GM23338 (cell line): Measurements from ENCODE around the gene NUP107. TPM values are rescaled to one million over a fixed set of nuclear protein-coding genes. Genes with fewer than 3 reads are reported as not detected.

Experiments used
- ATAC-seq: fragments of 200-7000 bp; cut with Tn5 transposase; 3 replicates; pipeline ENCODE4 v1.9.1; 2020
- DNase-seq: peaks from one replicate; pipeline ENCODE4 v3.0.0-alpha.2; 2015; ENCODE audit warnings: low spot score
- H2AFZ ChIP-seq: fragments of 200-600 bp; sonication (generic); 2 replicates; pipeline ENCODE4 v1.8.0; 2016; ENCODE audit warnings: antibody characterized with exemption, mild to moderate bottlenecking, moderate library complexity
- H3F3A ChIP-seq: fragments of 200-600 bp; sonication (generic); replicated peaks from 2 replicates; pipeline ENCODE4 v1.8.0; 2017; ENCODE audit warnings: antibody characterized with exemption, mixed run types, low read depth
- H3K27ac ChIP-seq: fragments of 200-600 bp; sonication (generic); 2 replicates; pipeline ENCODE4 v1.6.1; 2016; ENCODE audit warnings: low read depth
- H3K27me3 ChIP-seq: fragments of 200-600 bp; sonication (generic); 2 replicates; pipeline ENCODE4 v1.8.0; 2016; ENCODE audit warnings: mild to moderate bottlenecking, mixed run types, moderate library complexity; ENCODE audit not compliant: insufficient read depth
- H3K36me3 ChIP-seq: fragments of 200-600 bp; sonication (generic); 2 replicates; pipeline ENCODE4 v1.8.0; 2016; ENCODE audit warnings: mild to moderate bottlenecking; ENCODE audit not compliant: insufficient read depth
- H3K4me1 ChIP-seq: fragments of 200-600 bp; sonication (generic); 2 replicates; pipeline ENCODE4 v1.8.0; 2016; ENCODE audit warnings: mild to moderate bottlenecking, moderate library complexity; ENCODE audit not compliant: insufficient read depth
- H3K4me2 ChIP-seq: fragments of 200-600 bp; sonication (generic); 2 replicates; pipeline ENCODE4 v1.7.1; 2017; ENCODE audit warnings: mixed run types
- H3K4me3 ChIP-seq: fragments of 200-600 bp; sonication (generic); 2 replicates; pipeline ENCODE4 v1.6.1; 2016; ENCODE audit warnings: mixed run types
- H3K79me2 ChIP-seq: fragments of 200-600 bp; sonication (generic); replicated peaks from 2 replicates; pipeline ENCODE4 v1.8.0; 2017; ENCODE audit warnings: mild to moderate bottlenecking; ENCODE audit not compliant: insufficient read depth
- H3K9me2 ChIP-seq: fragments of 200-600 bp; sonication (generic); 2 replicates; pipeline ENCODE4 v1.8.0; 2017; ENCODE audit not compliant: insufficient read depth
- H4K20me1 ChIP-seq: fragments of 200-600 bp; sonication (generic); replicated peaks from 2 replicates; pipeline ENCODE4 v1.8.0; 2017; ENCODE audit warnings: mild to moderate bottlenecking; ENCODE audit not compliant: insufficient read depth
- H3K27ac Mint-ChIP-seq: 2 replicates; pipeline ENCODE4 v1.8.0; 2020; ENCODE audit warnings: inconsistent platforms, mild to moderate bottlenecking, moderate library complexity, mixed read lengths
- H3K27me3 Mint-ChIP-seq: 3 replicates; pipeline ENCODE4 v1.8.0; 2022; ENCODE audit warnings: low read depth, mild to moderate bottlenecking, moderate library complexity, mixed read lengths, inconsistent platforms; ENCODE audit not compliant: insufficient read depth, poor library complexity
- H3K36me3 Mint-ChIP-seq: 3 replicates; pipeline ENCODE4 v1.8.0; 2021; ENCODE audit warnings: low read depth, mild to moderate bottlenecking, inconsistent platforms, moderate library complexity, mixed read lengths
- H3K4me1 Mint-ChIP-seq: 3 replicates; pipeline ENCODE4 v1.8.0; 2020; ENCODE audit warnings: mild to moderate bottlenecking, inconsistent platforms, mixed read lengths
- H3K4me3 Mint-ChIP-seq: 3 replicates; pipeline ENCODE4 v1.8.0; 2021; ENCODE audit warnings: moderate library complexity, mild to moderate bottlenecking, inconsistent platforms, mixed read lengths
- H3K9me3 Mint-ChIP-seq: 3 replicates; pipeline ENCODE4 v1.8.0; 2020; ENCODE audit warnings: moderate library complexity, mild to moderate bottlenecking, inconsistent platforms, mixed read lengths
- CREB1 ChIP-seq: fragments of 250-450 bp; sonication (Bioruptor Pico); IDR thresholded peaks from 2 replicates; pipeline ENCODE4 v1.5.0; 2020; ENCODE audit warnings: low read depth, mild to moderate bottlenecking, moderate library complexity
- EZH2 ChIP-seq: fragments of 200-600 bp; sonication (generic); IDR thresholded peaks from one replicate; pipeline ENCODE4 v1.8.0; 2017; ENCODE audit warnings: antibody characterized with exemption, mild to moderate bottlenecking, low read depth; ENCODE audit not compliant: unreplicated experiment
- EZH2phosphoT487 ChIP-seq: fragments of 200-600 bp; sonication (generic); IDR thresholded peaks from one replicate; pipeline ENCODE4 v1.8.1; 2018; ENCODE audit warnings: antibody characterized with exemption; ENCODE audit not compliant: unreplicated experiment
- JUNB ChIP-seq: IDR thresholded peaks from one replicate; pipeline ENCODE4 v1.6.1; 2016; ENCODE audit warnings: antibody characterized with exemption; ENCODE audit not compliant: unreplicated experiment
- NANOG ChIP-seq: IDR thresholded peaks from 2 replicates; pipeline ENCODE4 v1.6.1; 2016; ENCODE audit warnings: antibody characterized with exemption, borderline replicate concordance
- POLR2AphosphoS5 ChIP-seq: IDR thresholded peaks from 2 replicates; pipeline ENCODE4 v1.6.1; 2016; ENCODE audit warnings: antibody characterized with exemption, low read depth
- STAT1 ChIP-seq: IDR thresholded peaks from one replicate; pipeline ENCODE4 v1.6.1; 2016; ENCODE audit warnings: antibody characterized with exemption; ENCODE audit not compliant: unreplicated experiment
- ZNF114 ChIP-seq: fragments of 250-450 bp; sonication (Bioruptor Pico); IDR thresholded peaks from 2 replicates; pipeline ENCODE4 v1.5.0; 2020; ENCODE audit warnings: mild to moderate bottlenecking, moderate library complexity
- ZNF331 ChIP-seq: fragments of 250-450 bp; sonication (Bioruptor Pico); IDR thresholded peaks from 2 replicates; pipeline ENCODE4 v1.5.0; 2020; ENCODE audit warnings: low read depth, mild to moderate bottlenecking, moderate library complexity
- polyA plus RNA-seq: library from polyadenylated mRNA; unstranded; fragments of >200 nt; fragmentation: Nextera tagmentation; extraction: Ambion mirVana; gene quantifications from 2 replicates; pipeline ENCODE4 v1.2.1, GENCODE V29; 2016
- total RNA-seq: library from RNA; depleted of rRNA; stranded (reverse); fragments of >200 nt; shearing (Covaris generic); gene quantifications from 2 replicates; pipeline ENCODE4 v1.2.3, GENCODE V29; 2014
- TF ChIP-seq, protein P1 (sequence below): fragments of 250-450 bp; sonication (Bioruptor Pico); IDR thresholded peaks from 2 replicates; pipeline ENCODE4 v1.5.0; 2020; ENCODE audit warnings: mild to moderate bottlenecking, moderate library complexity
- TF ChIP-seq, protein P2 (sequence below): IDR thresholded peaks from 2 replicates; pipeline ENCODE4 v1.6.1; 2016; ENCODE audit warnings: antibody characterized with exemption
- TF ChIP-seq, protein P3 (sequence below): IDR thresholded peaks from one replicate; pipeline ENCODE4 v1.6.1; 2018; ENCODE audit warnings: antibody characterized with exemption; ENCODE audit not compliant: unreplicated experiment
- TF ChIP-seq, protein P4 (sequence below), 2 experiments: fragments of 200-600 bp in 1 of 2; sonication (generic) in 1 of 2; conservative IDR thresholded peaks; 2 replicates each; pipeline versions ENCODE4 v1.5.1 to v1.6.1; 2016 to 2017; ENCODE audit warnings: antibody characterized with exemption in 2 of 2, low read depth in 2 of 2, mild to moderate bottlenecking in 2 of 2, moderate library complexity in 1 of 2

Gene NUP107
- total and polyA plus RNA-seq, 2 experiments from 2014 or later, result 123 to 152 TPM

DNA sequence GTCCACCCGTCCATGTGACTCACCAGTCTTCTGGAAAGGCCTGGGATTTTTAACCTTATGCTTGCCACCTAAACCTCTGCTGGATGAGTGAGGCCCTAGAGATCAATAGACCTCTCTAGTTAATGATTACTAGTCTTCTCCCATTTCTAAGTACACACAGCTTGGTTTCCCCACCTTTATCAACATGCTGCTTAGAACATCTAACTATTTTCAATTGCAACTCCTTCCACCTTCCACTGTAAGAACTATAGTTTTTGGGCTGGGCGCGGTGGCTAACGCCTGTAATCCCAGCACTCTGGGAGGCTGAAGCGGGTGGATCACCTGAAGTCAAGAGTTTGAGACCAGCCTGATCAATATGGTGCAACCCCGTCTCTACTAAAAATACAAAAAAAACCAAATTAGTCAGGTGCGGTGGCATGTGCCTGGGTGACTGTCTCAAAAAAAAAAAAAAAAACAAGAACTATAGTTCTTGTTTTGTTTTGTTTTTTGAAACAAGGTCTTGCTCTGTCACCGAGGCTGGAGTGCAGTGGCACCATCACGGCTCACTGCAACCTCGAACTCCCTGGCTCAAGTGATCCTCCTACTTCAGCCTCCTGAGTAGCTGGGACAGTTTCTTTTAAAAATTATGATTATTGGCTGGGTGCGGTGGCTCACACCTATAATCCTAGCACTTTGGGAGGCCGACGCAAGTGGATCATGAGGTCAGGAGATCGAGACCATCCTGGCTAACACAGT is 102.5 kb downstream of the NUP107 start:
- Histone ChIP-seq H3K9me2 (no peaks in the 10 kb centered on the region; the same call in 1 of the 2 replicates), H3K27me3 (no peaks in the 10 kb centered on the region), H3K4me1 (no peaks in the 10 kb centered on the region), H3K36me3 (no peaks in the 10 kb centered on the region), H3K4me3 (no peak overlapping the region), H3K27ac (no peak overlapping the region), H4K20me1 (no peaks in the 10 kb centered on the region), H3K79me2 (no peaks in the 10 kb centered on the region), H2AFZ (no peak overlapping the region), H3K4me2 (no peak overlapping the region), H3F3A (no peaks in the 10 kb centered on the region)
- H3K27ac Mint-ChIP-seq, result no peak overlapping the region
- H3K4me1 Mint-ChIP-seq, result peaks cover 12% of the 10 kb centered on the region
- ATAC-seq (no peak), DNase-seq (no peak)
- no peaks in the 10 kb centered on the region for H3K9me3 Mint-ChIP-seq
- H3K36me3 Mint-ChIP-seq, result no peaks in the 10 kb centered on the region
- peaks cover 6% of the 10 kb centered on the region for H3K27me3 Mint-ChIP-seq
- H3K4me3 Mint-ChIP-seq, result no peak overlapping the region
- TF ChIP-seq, protein P1, sequence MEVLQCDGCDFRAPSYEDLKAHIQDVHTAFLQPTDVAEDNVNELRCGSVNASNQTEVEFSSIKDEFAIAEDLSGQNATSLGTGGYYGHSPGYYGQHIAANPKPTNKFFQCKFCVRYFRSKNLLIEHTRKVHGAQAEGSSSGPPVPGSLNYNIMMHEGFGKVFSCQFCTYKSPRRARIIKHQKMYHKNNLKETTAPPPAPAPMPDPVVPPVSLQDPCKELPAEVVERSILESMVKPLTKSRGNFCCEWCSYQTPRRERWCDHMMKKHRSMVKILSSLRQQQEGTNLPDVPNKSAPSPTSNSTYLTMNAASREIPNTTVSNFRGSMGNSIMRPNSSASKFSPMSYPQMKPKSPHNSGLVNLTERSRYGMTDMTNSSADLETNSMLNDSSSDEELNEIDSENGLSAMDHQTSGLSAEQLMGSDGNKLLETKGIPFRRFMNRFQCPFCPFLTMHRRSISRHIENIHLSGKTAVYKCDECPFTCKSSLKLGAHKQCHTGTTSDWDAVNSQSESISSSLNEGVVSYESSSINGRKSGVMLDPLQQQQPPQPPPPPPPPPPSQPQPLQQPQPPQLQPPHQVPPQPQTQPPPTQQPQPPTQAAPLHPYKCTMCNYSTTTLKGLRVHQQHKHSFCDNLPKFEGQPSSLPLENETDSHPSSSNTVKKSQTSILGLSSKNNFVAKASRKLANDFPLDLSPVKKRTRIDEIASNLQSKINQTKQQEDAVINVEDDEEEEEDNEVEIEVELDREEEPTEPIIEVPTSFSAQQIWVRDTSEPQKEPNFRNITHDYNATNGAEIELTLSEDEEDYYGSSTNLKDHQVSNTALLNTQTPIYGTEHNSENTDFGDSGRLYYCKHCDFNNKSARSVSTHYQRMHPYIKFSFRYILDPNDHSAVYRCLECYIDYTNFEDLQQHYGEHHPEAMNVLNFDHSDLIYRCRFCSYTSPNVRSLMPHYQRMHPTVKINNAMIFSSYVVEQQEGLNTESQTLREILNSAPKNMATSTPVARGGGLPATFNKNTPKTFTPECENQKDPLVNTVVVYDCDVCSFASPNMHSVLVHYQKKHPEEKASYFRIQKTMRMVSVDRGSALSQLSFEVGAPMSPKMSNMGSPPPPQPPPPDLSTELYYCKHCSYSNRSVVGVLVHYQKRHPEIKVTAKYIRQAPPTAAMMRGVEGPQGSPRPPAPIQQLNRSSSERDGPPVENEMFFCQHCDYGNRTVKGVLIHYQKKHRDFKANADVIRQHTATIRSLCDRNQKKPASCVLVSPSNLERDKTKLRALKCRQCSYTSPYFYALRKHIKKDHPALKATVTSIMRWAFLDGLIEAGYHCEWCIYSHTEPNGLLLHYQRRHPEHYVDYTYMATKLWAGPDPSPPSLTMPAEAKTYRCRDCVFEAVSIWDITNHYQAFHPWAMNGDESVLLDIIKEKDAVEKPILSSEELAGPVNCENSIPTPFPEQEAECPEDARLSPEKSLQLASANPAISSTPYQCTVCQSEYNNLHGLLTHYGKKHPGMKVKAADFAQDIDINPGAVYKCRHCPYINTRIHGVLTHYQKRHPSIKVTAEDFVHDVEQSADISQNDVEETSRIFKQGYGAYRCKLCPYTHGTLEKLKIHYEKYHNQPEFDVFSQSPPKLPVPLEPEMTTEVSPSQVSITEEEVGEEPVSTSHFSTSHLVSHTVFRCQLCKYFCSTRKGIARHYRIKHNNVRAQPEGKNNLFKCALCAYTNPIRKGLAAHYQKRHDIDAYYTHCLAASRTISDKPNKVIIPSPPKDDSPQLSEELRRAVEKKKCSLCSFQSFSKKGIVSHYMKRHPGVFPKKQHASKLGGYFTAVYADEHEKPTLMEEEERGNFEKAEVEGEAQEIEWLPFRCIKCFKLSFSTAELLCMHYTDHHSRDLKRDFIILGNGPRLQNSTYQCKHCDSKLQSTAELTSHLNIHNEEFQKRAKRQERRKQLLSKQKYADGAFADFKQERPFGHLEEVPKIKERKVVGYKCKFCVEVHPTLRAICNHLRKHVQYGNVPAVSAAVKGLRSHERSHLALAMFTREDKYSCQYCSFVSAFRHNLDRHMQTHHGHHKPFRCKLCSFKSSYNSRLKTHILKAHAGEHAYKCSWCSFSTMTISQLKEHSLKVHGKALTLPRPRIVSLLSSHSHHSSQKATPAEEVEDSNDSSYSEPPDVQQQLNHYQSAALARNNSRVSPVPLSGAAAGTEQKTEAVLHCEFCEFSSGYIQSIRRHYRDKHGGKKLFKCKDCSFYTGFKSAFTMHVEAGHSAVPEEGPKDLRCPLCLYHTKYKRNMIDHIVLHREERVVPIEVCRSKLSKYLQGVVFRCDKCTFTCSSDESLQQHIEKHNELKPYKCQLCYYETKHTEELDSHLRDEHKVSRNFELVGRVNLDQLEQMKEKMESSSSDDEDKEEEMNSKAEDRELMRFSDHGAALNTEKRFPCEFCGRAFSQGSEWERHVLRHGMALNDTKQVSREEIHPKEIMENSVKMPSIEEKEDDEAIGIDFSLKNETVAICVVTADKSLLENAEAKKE (CRISPR knock-in tag), result no peak
- no peak for TF ChIP-seq EZH2
- TF ChIP-seq ZNF114 (CRISPR knock-in tag), result no peak
- no peak for TF ChIP-seq JUNB
- TF ChIP-seq, protein P2, sequence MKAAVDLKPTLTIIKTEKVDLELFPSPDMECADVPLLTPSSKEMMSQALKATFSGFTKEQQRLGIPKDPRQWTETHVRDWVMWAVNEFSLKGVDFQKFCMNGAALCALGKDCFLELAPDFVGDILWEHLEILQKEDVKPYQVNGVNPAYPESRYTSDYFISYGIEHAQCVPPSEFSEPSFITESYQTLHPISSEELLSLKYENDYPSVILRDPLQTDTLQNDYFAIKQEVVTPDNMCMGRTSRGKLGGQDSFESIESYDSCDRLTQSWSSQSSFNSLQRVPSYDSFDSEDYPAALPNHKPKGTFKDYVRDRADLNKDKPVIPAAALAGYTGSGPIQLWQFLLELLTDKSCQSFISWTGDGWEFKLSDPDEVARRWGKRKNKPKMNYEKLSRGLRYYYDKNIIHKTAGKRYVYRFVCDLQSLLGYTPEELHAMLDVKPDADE, result no peak
- TF ChIP-seq NANOG, result no peak
- TF ChIP-seq, protein P3, sequence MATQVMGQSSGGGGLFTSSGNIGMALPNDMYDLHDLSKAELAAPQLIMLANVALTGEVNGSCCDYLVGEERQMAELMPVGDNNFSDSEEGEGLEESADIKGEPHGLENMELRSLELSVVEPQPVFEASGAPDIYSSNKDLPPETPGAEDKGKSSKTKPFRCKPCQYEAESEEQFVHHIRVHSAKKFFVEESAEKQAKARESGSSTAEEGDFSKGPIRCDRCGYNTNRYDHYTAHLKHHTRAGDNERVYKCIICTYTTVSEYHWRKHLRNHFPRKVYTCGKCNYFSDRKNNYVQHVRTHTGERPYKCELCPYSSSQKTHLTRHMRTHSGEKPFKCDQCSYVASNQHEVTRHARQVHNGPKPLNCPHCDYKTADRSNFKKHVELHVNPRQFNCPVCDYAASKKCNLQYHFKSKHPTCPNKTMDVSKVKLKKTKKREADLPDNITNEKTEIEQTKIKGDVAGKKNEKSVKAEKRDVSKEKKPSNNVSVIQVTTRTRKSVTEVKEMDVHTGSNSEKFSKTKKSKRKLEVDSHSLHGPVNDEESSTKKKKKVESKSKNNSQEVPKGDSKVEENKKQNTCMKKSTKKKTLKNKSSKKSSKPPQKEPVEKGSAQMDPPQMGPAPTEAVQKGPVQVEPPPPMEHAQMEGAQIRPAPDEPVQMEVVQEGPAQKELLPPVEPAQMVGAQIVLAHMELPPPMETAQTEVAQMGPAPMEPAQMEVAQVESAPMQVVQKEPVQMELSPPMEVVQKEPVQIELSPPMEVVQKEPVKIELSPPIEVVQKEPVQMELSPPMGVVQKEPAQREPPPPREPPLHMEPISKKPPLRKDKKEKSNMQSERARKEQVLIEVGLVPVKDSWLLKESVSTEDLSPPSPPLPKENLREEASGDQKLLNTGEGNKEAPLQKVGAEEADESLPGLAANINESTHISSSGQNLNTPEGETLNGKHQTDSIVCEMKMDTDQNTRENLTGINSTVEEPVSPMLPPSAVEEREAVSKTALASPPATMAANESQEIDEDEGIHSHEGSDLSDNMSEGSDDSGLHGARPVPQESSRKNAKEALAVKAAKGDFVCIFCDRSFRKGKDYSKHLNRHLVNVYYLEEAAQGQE, result no peak
- no peak for TF ChIP-seq POLR2AphosphoS5
- TF ChIP-seq, protein P4, sequence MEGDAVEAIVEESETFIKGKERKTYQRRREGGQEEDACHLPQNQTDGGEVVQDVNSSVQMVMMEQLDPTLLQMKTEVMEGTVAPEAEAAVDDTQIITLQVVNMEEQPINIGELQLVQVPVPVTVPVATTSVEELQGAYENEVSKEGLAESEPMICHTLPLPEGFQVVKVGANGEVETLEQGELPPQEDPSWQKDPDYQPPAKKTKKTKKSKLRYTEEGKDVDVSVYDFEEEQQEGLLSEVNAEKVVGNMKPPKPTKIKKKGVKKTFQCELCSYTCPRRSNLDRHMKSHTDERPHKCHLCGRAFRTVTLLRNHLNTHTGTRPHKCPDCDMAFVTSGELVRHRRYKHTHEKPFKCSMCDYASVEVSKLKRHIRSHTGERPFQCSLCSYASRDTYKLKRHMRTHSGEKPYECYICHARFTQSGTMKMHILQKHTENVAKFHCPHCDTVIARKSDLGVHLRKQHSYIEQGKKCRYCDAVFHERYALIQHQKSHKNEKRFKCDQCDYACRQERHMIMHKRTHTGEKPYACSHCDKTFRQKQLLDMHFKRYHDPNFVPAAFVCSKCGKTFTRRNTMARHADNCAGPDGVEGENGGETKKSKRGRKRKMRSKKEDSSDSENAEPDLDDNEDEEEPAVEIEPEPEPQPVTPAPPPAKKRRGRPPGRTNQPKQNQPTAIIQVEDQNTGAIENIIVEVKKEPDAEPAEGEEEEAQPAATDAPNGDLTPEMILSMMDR (conservative IDR thresholded peaks at IDR 0.05; ENCODE audit: low read depth in 2 of 2), result no peak
- TF ChIP-seq ZNF331 (CRISPR knock-in tag), result no peak
- no peak for TF ChIP-seq STAT1
- no peak for TF ChIP-seq CREB1 (CRISPR knock-in tag)
- TF ChIP-seq EZH2phosphoT487, result no peak
